Trophoblast cell (in vitro differentiated cells and primary cell): Measurements from ENCODE around the gene GLRX.

Source experiments
- DNase-seq, 2 donors: peaks; one replicate each; pipeline ENCODE4 v3.0.0-alpha.2; 2016
- H2AFZ ChIP-seq: 2 replicates; pipeline ENCODE4 v1.6.1; 2013; ENCODE audit warnings: low read length, moderate library complexity, mild to moderate bottlenecking; ENCODE audit not compliant: insufficient read depth, poor library complexity
- H2AK5ac ChIP-seq: 2 replicates; pipeline ENCODE4 v1.6.1; 2013; ENCODE audit warnings: mild to moderate bottlenecking, low read length
- H2BK120ac ChIP-seq: 2 replicates; pipeline ENCODE4 v1.6.1; 2013; ENCODE audit warnings: low read length, mild to moderate bottlenecking, moderate library complexity; ENCODE audit not compliant: insufficient read depth, poor library complexity
- H2BK12ac ChIP-seq: 2 replicates; pipeline ENCODE4 v1.6.1; 2013; ENCODE audit warnings: mild to moderate bottlenecking, low read length, moderate library complexity
- H2BK5ac ChIP-seq: 2 replicates; pipeline ENCODE4 v1.6.1; 2013; ENCODE audit warnings: low read length, low read depth, moderate library complexity, mild to moderate bottlenecking; ENCODE audit not compliant: poor library complexity
- H3K14ac ChIP-seq: 2 replicates; pipeline ENCODE4 v1.6.1; 2013; ENCODE audit warnings: mild to moderate bottlenecking, low read length
- H3K18ac ChIP-seq: 2 replicates; pipeline ENCODE4 v1.6.1; 2013; ENCODE audit warnings: mild to moderate bottlenecking, low read length
- H3K23ac ChIP-seq: 2 replicates; pipeline ENCODE4 v1.6.1; 2013; ENCODE audit warnings: low read length
- H3K27ac ChIP-seq: 2 replicates; pipeline ENCODE4 v1.5.1; 2013; ENCODE audit warnings: low read depth, mild to moderate bottlenecking, inconsistent platforms, low read length, moderate library complexity
- H3K27me3 ChIP-seq: 2 replicates; pipeline ENCODE4 v1.6.1; 2013; ENCODE audit warnings: inconsistent platforms, mild to moderate bottlenecking, low read length, moderate library complexity; ENCODE audit not compliant: insufficient read depth
- H3K36me3 ChIP-seq, 2 experiments: 1 replicate in 1 of 2; 2 replicates in 1 of 2; pipeline ENCODE4 v1.6.1; 2013; ENCODE audit warnings: low read length in 2 of 2, mild to moderate bottlenecking in 2 of 2, moderate library complexity in 1 of 2; ENCODE audit not compliant: insufficient read depth in 2 of 2, control insufficient read depth in 1 of 2
- H3K4ac ChIP-seq: 2 replicates; pipeline ENCODE4 v1.6.1; 2013; ENCODE audit warnings: low read depth, mild to moderate bottlenecking, low read length, moderate library complexity
- H3K4me1 ChIP-seq, 2 experiments: 1 replicate in 1 of 2; 2 replicates in 1 of 2; pipeline ENCODE4 v1.6.1; 2013; ENCODE audit warnings: low read length in 2 of 2, mild to moderate bottlenecking in 2 of 2, moderate library complexity in 1 of 2; ENCODE audit not compliant: insufficient read depth in 2 of 2, control insufficient read depth in 1 of 2
- H3K4me2 ChIP-seq: 2 replicates; pipeline ENCODE4 v1.6.1; 2013; ENCODE audit warnings: inconsistent platforms, mild to moderate bottlenecking, low read length, moderate library complexity
- H3K4me3 ChIP-seq: 2 replicates; pipeline ENCODE4 v1.5.1; 2013; ENCODE audit warnings: mild to moderate bottlenecking, low read depth, low read length, inconsistent platforms
- H3K79me1 ChIP-seq: one replicate; pipeline ENCODE4 v1.6.1; 2013; ENCODE audit warnings: low read length
- H3K79me2 ChIP-seq: 2 replicates; pipeline ENCODE4 v1.6.1; 2013; ENCODE audit warnings: low read length, mild to moderate bottlenecking; ENCODE audit not compliant: control insufficient read depth, insufficient read depth, poor library complexity
- H3K9ac ChIP-seq: 2 replicates; pipeline ENCODE4 v1.6.1; 2013; ENCODE audit warnings: mild to moderate bottlenecking, low read length
- H3K9me3 ChIP-seq: 2 replicates; pipeline ENCODE4 v1.6.1; 2013; ENCODE audit warnings: low read depth, mild to moderate bottlenecking, control low read depth, inconsistent platforms, low read length; ENCODE audit not compliant: insufficient read depth
- H4K12ac ChIP-seq: 2 replicates; pipeline ENCODE4 v1.6.1; 2013; ENCODE audit warnings: low read depth, mild to moderate bottlenecking, low read length, moderate library complexity
- H4K8ac ChIP-seq: 2 replicates; pipeline ENCODE4 v1.6.1; 2013; ENCODE audit warnings: low read depth, mild to moderate bottlenecking, low read length, moderate library complexity
- H4K91ac ChIP-seq: one replicate; pipeline ENCODE4 v1.6.1; 2013; ENCODE audit warnings: low read depth, mild to moderate bottlenecking, low read length, moderate library complexity
- WGBS: extraction: QIAGEN DNeasy Blood & Tissue Kit; methylation state at CpG from one replicate; pipeline ENCODE4 v1.1.7; 2013; ENCODE audit warnings: missing lambda C conversion rate; ENCODE audit not compliant: insufficient read length, insufficient coverage; ENCODE audit errors: extremely low coverage; 5-methylcytosine and 5-hydroxymethylcytosine counted together

The GLRX gene

DNA sequence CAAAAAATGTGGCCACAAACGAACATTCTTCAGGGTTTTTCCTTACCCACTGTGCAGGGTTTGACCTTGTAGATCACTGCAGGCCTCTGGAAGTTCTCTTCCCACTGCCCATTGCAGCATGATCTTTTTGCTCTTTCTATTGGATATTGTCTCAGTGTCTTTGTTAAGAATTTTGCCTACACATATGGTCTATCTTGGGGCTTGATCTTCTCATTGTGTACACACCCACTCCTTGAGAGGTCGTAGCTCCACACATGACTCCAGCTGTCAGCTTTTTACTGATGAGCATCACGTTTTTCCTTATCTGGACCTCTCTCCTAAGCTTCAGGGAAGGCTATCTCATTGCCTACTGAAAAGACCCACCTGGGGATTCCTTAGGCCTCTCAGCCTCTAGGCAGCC is 3.0 kb upstream of the GLRX start:
- Histone ChIP-seq H2BK120ac (no peak overlapping the region), H4K91ac (no peak overlapping the region), H4K8ac (no peak overlapping the region), H2BK5ac (no peak overlapping the region), H3K79me2 (peaks cover 2% of the 10 kb centered on the region), H4K12ac (no peak overlapping the region), H3K14ac (no peak overlapping the region), H3K4me2 (no peak overlapping the region), H3K23ac (no peak overlapping the region), H3K4me3 (no peak overlapping the region), H3K27me3 (no peaks in the 10 kb centered on the region), H3K4ac (no peak overlapping the region), H2AK5ac (no peak overlapping the region), H3K9ac (no peak overlapping the region), H2BK12ac (no peak overlapping the region), H3K9me3 (no peaks in the 10 kb centered on the region), H3K4me1 (peaks cover 13 to 18% of the 10 kb centered on the region in 2 experiments), H3K27ac (no peak overlapping the region), H3K79me1 (peaks cover 2% of the 10 kb centered on the region), H2AFZ (no peak overlapping the region), H3K18ac (no peak overlapping the region), H3K36me3 (no peaks in the 10 kb centered on the region)
- no peak for DNase-seq
- WGBS, result no CpG with 5 or more reads among the region's 3 CpGs

GRCh38 chr5:95824747-95825146 is 2.2 kb upstream of the GLRX start:
- Histone ChIP-seq H3K4me1 (peaks cover 13 to 18% of the 10 kb centered on the region in 2 experiments), H2AFZ (no peak overlapping the region), H2BK5ac (no peak overlapping the region), H3K4ac (no peak overlapping the region), H4K8ac (no peak overlapping the region), H3K9me3 (no peaks in the 10 kb centered on the region), H2BK12ac (no peak overlapping the region), H4K12ac (no peak overlapping the region), H3K18ac (no peak overlapping the region), H3K27me3 (no peaks in the 10 kb centered on the region), H3K4me2 (no peak overlapping the region), H4K91ac (no peak overlapping the region), H3K23ac (no peak overlapping the region), H2BK120ac (peak overlapping the region; percentile 21), H3K79me1 (peaks cover 2% of the 10 kb centered on the region), H3K79me2 (peaks cover 2% of the 10 kb centered on the region), H3K36me3 (no peaks in the 10 kb centered on the region), H3K14ac (no peak overlapping the region), H3K4me3 (no peak overlapping the region), H2AK5ac (no peak overlapping the region), H3K27ac (no peak overlapping the region), H3K9ac (no peak overlapping the region)
- no peak for DNase-seq
- WGBS, result no CpG with 5 or more reads among the region's 5 CpGs

DNA sequence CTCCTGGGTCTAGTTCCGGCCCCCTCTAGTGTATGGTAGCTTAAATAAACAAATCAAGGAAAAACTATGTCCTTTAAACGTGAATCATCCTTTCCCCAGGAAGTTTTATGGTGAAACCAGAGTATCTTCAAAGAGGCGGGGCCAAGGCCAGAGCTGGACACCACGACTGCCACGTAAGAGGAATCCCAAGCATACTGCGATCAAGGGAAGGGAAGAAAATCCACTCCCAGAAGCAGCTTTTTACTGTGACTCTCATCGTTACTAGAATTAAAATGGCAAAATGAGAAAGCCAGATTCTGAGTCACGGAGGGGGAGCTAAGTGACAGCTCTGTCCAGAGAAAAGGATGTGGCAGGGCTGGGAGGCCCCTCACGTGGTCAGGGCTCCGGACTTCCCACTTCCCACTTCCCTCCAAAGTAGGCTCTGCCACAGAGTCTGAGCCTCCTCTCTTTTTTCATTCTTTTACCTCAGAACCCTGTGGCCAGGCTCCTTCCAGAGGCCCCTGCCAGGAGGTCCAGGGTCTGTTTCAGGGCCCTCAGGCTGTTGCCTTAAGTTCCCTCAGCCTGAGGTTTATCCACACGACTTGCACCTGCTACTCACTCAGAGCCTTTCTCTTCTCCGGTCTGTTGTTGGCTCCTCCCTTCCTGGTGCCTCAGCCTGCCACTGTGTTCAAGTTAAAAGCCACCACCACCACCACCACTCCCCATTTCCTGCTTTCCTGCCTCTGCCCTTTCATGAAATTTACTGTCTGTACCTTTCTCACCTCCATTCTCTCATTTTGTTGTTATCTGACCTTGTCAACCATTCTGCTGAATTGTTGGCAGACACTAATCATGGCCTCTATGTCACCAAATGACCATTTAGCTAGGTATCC is 1.4 kb upstream of the GLRX start:
- Histone ChIP-seq H2BK5ac (no peak overlapping the region), H3K27me3 (no peaks in the 10 kb centered on the region), H3K27ac (no peak overlapping the region), H2AK5ac (no peak overlapping the region), H2AFZ (no peak overlapping the region), H3K18ac (no peak overlapping the region), H2BK12ac (no peak overlapping the region), H3K23ac (no peak overlapping the region), H3K9me3 (no peaks in the 10 kb centered on the region), H4K91ac (no peak overlapping the region), H3K36me3 (no peaks in the 10 kb centered on the region), H3K4me2 (no peak overlapping the region), H4K8ac (peak overlapping the region; percentile 24), H2BK120ac (no peak overlapping the region), H3K4me1 (peaks cover 13 to 18% of the 10 kb centered on the region in 2 experiments), H3K4ac (no peak overlapping the region), H3K9ac (no peak overlapping the region), H3K14ac (no peak overlapping the region), H3K79me1 (peaks cover 2% of the 10 kb centered on the region), H3K79me2 (peaks cover 2% of the 10 kb centered on the region), H4K12ac (no peak overlapping the region), H3K4me3 (no peak overlapping the region)
- DNase-seq, result peak; percentile 91 to 93
- no CpG with 5 or more reads among the region's 12 CpGs for WGBS

DNA sequence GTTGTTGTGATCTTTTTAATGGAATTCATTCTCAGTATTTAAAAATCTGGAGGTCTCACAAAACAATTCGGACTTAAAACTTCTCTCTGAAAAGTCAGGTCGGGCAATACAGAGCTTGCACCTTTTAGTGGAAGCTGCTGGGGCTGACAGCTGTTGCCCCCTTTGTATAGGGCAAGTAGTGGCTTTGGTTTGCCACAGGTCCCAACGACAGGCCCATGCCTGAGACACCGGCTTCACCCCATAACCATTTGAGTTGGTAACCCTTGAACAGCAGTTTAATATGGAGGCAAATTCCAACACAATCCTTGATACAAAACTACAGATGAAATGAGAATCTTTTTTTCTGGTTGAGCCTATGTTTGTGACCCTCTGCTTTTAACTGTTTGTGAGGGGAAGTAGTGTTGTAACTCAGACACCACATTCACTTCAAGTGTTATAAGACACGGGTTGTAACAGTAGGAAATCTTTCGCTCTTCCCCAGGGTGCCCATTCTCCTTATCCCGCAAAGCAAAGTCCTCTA is 752 bp upstream of the GLRX start:
- WGBS, result no CpG with 5 or more reads among the region's 7 CpGs

More for the DNA sequence above, 752 bp upstream of the GLRX start:
- Histone ChIP-seq H3K27me3 (no peaks in the 10 kb centered on the region), H3K18ac (no peak overlapping the region), H2AFZ (peak overlapping the region; percentile 39), H3K4me2 (no peak overlapping the region), H4K8ac (no peak overlapping the region), H4K12ac (no peak overlapping the region), H3K23ac (no peak overlapping the region), H3K4me3 (no peak overlapping the region), H4K91ac (no peak overlapping the region), H3K4me1 (peaks cover 13 to 23% of the 10 kb centered on the region in 2 experiments), H2BK12ac (peak overlapping the region; percentile 28), H2BK120ac (peak overlapping the region; percentile 37), H3K79me2 (peaks cover 2% of the 10 kb centered on the region), H2BK5ac (no peak overlapping the region), H3K9me3 (no peaks in the 10 kb centered on the region), H3K36me3 (no peaks in the 10 kb centered on the region), H3K9ac (no peak overlapping the region), H3K4ac (peak overlapping the region; percentile 39), H2AK5ac (no peak overlapping the region), H3K14ac (no peak overlapping the region), H3K79me1 (peaks cover 2% of the 10 kb centered on the region), H3K27ac (no peak overlapping the region)
- no peak for DNase-seq
